Activated T-cell treated with anti-CD3 and anti-CD28 coated beads, Interleukin-2, amount 50 U/mL, for 48 hours (primary cell): ENCODE data around the gene FRMD4A.

Experiments
- DNase-seq, 2 experiments: peaks; one replicate each; pipeline ENCODE4 v3.0.0-alpha.2; 2020

FRMD4A gene

DNA sequence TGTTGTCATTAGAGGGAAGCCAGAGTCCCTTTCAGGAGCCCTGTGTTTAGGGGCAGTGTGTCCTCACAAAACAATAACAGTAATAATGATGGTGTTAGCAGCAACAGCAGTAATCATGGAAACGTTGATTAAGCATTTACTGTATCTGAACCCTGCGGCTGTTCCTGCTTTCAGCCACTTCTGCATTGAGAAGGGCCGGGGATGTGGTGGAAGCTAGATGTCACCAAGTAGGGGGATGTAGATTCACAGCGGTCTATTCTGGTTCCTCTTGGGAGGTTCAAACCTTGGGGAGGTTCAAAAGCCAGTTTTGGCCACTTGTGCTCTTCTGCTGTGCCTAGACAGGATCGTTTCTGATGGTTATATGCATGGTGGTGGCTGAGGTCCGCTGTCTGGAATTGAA is 699.1 kb downstream of the FRMD4A start:
- no peak for DNase-seq

DNA sequence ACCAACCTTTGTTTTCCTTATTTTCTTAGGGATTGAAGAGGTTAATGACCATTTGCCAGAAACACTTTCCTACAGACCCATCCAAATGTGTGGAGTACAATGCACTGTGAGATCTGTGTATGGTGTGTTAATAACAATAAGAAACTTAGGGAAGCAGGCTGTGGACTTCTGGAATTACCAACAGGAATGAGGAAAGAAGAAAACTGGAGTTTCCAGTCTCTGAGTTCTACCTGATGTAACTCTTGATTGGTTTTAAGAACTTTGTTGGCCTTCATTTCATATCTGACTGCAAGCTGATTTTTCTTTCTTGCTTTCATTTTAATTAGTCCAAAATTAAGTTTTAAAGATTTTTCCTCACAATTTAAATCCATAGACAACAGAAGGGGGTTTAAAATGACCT is 700.5 kb downstream of the FRMD4A start:
- no peak for DNase-seq

DNA sequence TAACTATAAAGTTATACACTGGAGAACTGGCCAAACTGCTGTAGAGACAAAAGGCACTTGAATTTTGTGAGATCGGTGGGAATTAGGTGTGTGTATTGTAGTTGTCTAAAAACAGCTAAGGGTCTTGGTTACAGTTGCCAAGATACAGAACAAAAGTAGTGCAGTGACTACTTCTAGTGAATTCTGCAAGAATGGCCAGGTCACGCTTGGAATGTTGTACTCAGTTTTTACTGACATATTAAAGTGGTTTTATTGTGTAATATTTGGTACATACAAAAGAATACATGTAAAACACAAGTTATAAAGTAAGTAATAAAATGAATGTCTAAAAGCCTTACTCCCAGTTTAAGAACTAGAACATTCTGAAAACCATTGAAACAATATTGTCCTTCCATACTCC is 701.6 kb downstream of the FRMD4A start:
- DNase-seq = no peak

DNA sequence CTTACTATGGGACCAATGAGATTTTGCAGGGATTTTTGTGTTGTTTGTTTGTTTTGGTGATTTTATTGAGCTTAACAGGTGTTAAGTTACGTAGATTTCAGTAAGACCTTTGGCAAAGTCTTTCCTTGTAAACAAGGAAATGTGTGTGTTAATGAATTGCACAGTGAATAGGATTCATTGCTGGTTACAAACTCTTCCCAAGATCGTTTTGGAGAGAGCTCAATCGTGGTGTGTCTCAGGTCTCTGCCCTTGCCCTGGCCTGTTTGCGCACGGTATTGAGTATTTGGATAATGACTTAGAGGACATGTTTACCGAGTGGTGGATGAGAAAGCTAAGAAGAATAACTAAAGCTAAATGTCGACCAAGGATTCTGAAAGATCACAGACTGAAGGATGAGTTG is 702.1 kb downstream of the FRMD4A start:
- no peak for DNase-seq

DNA sequence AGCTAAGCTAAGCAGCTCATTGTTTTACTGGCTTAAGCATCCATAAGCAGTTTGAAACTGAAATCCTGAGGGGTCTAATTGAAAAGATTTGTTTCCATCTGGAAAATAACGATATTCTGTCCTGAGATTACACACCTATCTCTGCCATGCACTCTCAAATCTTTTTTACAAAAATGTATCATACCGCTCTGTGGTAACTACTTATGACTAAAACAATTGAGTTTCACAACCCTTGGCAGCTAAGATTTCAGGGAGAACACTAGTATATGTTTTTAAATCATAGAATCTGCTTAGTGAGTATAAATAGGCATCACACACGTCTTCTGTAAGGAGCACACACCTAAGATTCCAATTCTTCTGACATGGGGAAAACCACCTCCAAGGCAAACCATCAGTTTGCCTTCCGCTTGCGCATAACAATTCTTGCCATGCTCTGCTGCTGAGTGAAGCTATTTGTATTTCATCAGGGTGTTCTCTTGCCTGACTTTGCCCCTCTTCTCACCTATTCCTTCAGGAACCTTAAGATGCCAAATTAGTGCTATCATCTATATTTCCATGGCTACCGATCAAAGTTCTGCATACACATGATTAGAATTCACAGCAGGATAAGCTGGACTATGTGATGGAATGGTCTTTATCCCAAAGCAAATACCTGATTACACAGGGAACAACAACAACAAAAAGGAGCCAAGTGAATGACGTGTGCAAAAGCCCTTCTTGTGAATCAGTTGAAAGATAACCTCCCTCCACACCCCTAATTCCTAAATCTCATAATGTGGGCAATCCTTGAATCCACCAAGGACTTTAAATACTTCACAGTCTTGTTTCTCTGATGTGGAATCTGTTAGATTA is 703.0 kb downstream of the FRMD4A start:
- no peak for DNase-seq

DNA sequence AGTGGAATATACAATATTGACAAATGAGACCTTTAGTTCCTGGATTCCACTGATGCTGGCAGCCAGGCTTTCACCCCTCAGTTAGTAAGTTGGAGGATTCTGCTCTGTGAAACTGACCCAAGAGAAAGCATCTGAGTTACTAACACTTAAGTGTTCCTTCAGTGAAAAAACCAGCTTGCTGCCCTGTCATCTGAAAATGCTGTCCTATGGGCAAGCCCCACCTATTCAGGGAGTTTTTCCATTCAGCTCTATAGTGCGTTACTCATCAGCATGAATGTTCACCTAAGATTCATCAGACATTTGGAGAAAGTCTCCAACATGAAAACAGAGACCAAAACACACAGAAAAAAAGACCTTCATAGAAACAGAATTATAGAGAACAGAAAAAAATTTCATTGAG is 706.1 kb downstream of the FRMD4A start:
- no peak for DNase-seq

DNA sequence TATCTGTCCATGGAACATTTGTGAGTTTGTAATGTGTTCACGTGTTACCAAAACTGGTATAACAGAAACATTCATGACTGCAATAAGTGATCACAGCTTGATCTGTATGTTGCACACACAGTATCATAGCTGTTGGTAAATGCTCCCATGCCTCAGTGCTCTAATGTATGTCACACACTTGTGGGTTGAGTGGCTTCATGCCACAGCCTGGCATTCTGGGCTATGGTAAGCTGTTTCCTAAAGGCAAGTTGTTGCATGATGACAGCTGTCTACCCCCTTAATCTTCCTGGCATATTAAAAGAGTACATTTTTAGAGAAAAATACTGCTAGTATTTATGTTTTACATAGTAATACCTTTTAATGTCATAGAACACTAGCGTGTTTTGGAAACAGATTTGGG is 708.8 kb downstream of the FRMD4A start:
- no peak for DNase-seq

DNA sequence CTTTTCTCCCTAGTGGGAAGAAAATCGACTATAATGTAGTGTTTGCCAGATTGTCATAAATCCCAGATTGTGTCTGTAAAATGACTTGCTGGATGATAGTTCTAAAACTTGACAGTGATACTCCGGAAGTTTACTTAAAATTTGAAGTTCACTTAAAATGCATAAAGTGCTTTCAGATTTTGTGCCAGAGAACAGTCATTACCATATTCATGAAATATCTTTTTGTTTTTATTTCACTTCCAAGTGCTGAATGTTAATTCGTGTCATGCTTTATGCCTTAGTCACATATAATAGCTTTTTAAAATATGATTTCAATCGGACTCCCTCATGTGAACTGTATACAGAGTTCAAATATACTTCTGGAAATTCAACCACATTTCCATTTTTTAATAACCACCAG is 713.6 kb downstream of the FRMD4A start:
- no peak for DNase-seq

DNA sequence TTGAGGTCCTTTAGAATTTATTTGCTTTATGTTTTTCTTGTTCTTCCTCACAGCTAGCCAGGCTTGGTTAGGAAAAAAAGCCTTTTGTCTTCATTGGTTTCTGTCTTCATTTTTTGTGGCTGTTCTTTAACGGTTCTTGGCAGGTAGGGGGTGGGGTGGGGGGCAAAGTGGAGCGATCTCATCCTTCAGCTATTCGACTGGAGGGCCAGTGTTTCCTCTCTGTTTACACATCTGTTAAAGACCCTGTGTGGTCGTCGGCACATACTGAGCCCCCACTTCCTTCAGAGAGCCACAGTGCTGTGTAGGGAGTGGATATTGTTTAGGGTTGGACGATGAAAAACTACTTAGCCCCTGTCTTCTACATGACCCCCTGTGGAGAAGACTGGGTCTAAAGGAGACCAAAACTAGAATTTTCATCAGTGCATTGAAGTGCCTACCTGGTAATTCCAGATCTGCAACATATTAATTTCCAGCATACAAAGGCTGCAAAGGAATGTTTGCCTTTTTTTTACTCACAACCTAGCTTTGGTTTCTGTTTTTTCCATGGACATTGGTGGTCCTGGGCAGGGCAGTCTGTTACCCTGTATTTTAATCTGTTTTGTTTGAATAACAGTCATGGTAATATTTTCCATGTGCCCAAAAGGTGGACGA is 714.9 kb downstream of the FRMD4A start:
- DNase-seq = no peak

DNA sequence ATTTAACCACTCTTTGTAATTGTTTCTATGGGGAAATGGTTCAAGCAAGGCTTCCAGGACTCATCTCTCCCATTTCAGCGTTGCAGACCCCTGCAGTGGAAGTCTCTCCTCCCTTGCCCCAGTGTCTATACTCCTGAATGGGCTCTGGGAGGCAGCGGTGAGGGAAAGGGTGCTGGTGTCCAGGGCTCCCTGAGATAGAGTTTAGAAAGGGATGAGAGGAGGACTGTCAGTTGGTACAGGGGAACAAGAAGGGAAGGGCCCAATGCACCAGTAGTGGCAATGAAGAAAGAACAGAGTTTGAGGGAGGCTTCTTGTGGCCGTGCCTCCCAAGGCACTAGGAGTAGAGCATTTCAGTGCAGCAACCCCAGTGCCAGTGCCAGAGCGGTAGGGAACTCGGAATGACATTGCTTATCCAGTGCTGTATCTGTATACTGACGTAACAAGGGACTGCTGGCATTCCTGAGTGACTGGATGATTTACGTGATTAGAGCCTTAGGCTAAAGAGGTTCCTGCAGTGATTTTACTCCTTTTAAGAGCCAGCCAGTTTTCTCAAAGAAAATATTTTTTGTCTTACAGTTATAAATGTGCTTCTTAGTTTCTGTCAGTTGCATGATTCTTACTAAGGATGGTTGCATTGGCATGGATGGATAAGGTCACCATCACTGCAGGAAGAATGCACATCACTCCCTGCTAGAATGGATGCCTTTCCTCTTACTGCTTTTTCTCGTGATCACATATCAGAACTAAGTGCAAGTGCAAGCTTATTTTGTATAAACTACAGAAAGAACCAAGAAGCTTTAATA is 716.0 kb downstream of the FRMD4A start:
- DNase-seq = no peak

DNA sequence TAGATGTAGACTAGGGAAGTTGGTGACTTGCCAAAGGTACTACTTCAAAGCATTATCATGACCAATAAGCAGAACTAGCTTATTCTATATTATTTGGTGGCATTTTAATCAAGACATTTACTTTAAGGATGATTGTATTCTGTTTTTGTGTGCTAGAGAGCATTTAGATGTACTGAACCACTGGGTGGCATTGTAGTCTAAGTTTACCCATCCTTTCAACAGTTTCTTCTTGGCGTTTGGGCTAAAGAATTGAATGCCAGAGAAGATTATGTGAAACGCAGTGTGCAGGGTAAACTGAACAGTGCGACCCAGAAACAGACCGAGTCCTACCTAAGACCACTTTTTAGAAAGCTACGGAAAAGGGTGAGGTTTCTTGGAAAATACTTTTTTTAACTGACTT is 717.2 kb downstream of the FRMD4A start:
- DNase-seq = no peak

DNA sequence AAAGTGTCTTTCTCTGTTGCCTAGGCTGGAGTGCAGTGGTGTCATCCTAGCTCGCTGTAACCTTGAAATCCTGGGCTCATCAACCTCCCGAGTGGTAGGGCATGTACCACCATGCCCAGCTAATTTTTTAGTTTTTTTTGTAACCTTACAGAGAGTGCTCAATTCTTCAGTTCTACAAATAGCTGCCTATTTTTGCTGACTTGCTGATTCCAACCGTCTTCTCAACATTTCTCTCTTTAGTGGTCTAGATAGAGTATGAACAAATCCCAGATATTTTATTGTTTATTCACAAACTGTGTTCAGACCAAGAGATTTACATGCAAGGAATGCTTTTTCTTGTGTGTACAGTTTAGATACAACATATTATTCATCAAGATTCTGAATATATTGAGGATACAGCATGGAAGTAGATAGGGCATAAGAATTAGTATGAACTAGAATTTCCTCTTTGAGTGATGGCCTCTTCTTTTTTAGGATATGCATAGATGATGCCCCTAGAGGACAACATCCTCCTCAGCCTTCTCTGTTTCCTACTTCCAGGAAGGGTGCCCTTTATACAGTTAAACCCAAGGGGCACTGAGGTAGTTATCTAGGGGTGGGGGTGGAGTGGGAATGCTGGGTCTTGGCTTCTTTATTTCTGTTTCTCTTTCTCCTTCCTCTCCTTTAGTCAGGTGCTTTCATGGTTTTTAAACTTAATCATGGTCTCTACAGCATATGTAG is 717.9 kb downstream of the FRMD4A start:
- DNase-seq = no peak

DNA sequence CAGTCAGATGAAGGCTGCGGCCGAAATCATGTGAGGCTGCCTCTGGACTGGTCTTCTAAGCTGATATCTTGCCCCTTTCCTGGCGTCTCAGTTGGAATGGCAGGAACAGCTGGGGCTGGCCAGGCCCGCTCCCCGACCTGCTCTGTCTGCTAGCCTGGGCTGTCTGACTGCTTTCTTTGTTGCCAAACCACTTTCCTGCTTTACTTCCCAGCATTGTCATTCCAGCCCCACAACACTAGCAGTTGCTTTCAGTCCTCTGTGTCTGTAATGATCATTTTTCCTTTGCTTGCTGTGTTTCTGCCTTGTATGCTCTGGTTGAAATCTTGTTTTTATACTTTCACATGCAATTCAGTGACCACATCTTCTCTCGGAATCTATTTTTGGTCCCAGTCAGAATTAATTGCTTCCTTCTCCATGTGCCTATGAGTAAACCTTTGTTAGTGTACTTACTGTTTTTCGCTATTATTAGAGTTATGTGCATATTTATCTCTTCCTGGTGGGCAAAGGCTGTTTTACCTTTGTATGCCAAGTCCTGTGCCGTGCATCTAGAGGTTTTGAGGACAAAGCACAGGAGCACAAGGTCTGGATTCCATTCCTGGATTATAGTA is 722.4 kb downstream of the FRMD4A start:
- no peak for DNase-seq

DNA sequence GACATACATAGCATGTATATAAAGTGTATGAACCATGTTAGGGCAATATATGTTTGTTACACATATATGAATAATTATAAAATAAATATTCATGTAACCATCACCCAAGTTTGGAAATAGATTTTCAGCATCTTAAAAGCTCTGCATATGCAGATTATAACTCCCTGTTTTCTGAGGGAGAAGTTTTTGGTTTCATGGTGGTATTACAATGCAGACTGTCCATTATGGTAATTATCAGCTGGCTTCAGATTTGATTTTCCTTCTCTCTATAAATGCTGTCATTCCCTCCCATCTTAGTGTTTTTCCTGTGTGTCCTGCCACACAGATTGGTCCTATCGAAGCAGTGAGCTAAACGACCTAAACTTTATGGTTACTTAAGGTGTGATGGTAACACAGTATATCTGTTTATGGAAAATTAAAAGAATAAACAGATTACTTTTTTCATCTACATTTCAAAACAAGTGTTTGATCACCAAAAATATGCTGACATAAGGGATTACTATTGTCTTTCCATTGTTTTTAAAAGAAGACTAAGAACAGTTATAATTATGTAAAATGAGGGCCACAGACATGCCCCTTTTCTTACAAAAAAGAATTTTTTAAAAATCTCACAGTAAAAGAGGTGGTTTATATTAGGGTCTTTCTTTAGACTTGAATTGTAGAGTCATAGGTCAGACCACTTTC is 726.2 kb downstream of the FRMD4A start:
- no peak for DNase-seq

DNA sequence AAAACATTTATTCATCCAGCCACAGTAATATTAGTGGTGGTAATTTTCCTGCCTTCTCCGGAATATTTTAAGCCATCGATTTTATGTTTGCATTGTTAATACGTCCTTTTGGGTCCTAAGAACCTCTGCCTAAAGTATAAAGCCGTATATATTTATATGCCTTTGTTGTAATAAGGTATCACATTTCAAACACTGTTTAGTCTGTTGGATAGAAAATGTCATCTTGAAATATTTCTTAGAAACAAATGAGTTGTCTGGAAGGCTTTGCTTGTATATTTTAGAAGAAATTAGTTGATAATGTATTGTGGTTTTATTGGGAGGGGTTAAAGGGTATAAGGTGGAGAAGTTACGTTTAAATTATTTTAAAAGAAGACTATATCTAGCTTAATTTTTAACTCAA is 732.8 kb downstream of the FRMD4A start:
- no peak for DNase-seq

DNA sequence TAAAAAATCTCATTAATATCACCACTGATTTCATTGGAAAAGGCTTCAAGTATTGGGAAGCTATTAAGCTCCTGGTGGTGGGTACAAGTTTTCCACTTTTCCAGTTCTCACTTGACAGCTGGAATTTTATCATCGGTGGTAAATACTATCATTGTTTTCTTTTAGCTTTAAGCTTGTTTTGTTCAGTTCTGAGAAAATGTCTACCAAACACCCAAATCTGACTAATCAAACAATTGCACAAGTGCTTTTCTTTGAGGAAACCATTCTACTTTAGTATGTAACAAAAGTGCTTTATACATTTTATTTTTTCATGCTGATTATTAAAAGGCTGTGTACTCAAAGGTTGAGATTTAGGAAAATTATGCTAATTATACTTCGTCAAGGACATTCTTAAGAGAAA is 736.1 kb downstream of the FRMD4A start:
- no peak for DNase-seq
